ENCODE measurements around the gene CDH7. TPM values are rescaled to one million over a fixed set of nuclear protein-coding genes. Genes with fewer than 3 reads are reported as not detected.

Gene CDH7
- polyA plus RNA-seq, 2 donors: under 0.01 TPM; not detected in 1

GRCh38 chr18:65762556-65762955 is 11.7 kb downstream of the CDH7 start:
- no peaks in the 10 kb centered on the region for H3K36me3 ChIP-seq (ENCODE audit: control insufficient read depth in 2 of 2, insufficient read depth in 2 of 2, low read length in 1 of 2)
- H3K4me1 ChIP-seq (ENCODE audit: control insufficient read depth in 2 of 2, insufficient read depth in 2 of 2, low read length in 1 of 2): no peaks in the 10 kb centered on the region
- no peaks in the 10 kb centered on the region for H3K27me3 ChIP-seq (ENCODE audit: control insufficient read depth in 1 of 2, insufficient read depth in 2 of 2, low read length in 2 of 2)
- no peak overlapping the region for H3K27ac ChIP-seq (ENCODE audit: low read depth in 2 of 2, low read length in 1 of 2)
- H3K9me3 ChIP-seq (ENCODE audit: control insufficient read depth in 2 of 2, insufficient read depth in 1 of 2, low read depth in 1 of 2, low read length in 1 of 2): no peaks in the 10 kb centered on the region
- no peak overlapping the region for H3K4me3 ChIP-seq (ENCODE audit: low read depth in 1 of 2, low read length in 2 of 2)
- WGBS, 2 donors: 61 to 75% methylated on average over 2 of the region's 2 CpGs

DNA sequence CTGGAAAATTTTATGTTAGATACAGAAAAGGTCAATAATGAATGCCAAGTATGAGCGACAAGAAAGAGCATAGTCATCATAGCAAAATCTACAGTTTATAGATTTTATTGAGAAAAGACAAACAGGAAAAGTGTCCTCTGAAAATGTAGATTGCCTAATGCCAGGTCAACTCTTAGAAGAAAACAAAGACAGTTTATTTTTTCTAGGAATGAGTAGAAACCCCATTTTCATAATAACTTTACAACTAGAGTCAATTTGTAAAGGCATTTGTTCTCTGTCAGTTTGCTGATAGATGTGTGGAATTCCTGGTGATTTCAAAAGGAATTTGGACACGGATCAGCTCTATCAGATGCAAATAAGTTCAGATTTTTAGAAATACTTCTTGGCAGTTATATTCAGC is 16.6 kb downstream of the CDH7 start:
- no peaks in the 10 kb centered on the region for H3K36me3 ChIP-seq (ENCODE audit: control insufficient read depth in 2 of 2, insufficient read depth in 2 of 2, low read length in 1 of 2)
- H3K27me3 ChIP-seq (ENCODE audit: control insufficient read depth in 1 of 2, insufficient read depth in 2 of 2, low read length in 2 of 2): no peaks in the 10 kb centered on the region
- no peaks in the 10 kb centered on the region for H3K4me1 ChIP-seq (ENCODE audit: control insufficient read depth in 2 of 2, insufficient read depth in 2 of 2, low read length in 1 of 2)
- H3K4me3 ChIP-seq (ENCODE audit: low read depth in 1 of 2, low read length in 2 of 2): no peak overlapping the region
- 50 to 66% methylated on average over 2 of the region's 2 CpGs for WGBS, 2 donors
- no peaks in the 10 kb centered on the region for H3K9me3 ChIP-seq (ENCODE audit: control insufficient read depth in 2 of 2, insufficient read depth in 1 of 2, low read depth in 1 of 2, low read length in 1 of 2)
- no peak overlapping the region for H3K27ac ChIP-seq (ENCODE audit: low read depth in 2 of 2, low read length in 1 of 2)

- no peaks in the 10 kb centered on the region for H3K4me1 ChIP-seq (ENCODE audit: control insufficient read depth in 2 of 2, insufficient read depth in 2 of 2, low read length in 1 of 2)
- no peak overlapping the region for H3K27ac ChIP-seq (ENCODE audit: low read depth in 2 of 2, low read length in 1 of 2)
- H3K36me3 ChIP-seq (ENCODE audit: control insufficient read depth in 2 of 2, insufficient read depth in 2 of 2, low read length in 1 of 2): no peaks in the 10 kb centered on the region
- H3K9me3 ChIP-seq (ENCODE audit: control insufficient read depth in 2 of 2, insufficient read depth in 1 of 2, low read depth in 1 of 2, low read length in 1 of 2): no peaks in the 10 kb centered on the region
- 81 to 83% methylated on average over 15 of the region's 15 CpGs for WGBS, 2 donors
- no peak overlapping the region for H3K4me3 ChIP-seq (ENCODE audit: low read depth in 1 of 2, low read length in 2 of 2)
- no peaks in the 10 kb centered on the region for H3K27me3 ChIP-seq (ENCODE audit: control insufficient read depth in 1 of 2, insufficient read depth in 2 of 2, low read length in 2 of 2)
Measured at GRCh38 chr18:65768120-65768778, 17.4 kb downstream of the CDH7 start.

DNA sequence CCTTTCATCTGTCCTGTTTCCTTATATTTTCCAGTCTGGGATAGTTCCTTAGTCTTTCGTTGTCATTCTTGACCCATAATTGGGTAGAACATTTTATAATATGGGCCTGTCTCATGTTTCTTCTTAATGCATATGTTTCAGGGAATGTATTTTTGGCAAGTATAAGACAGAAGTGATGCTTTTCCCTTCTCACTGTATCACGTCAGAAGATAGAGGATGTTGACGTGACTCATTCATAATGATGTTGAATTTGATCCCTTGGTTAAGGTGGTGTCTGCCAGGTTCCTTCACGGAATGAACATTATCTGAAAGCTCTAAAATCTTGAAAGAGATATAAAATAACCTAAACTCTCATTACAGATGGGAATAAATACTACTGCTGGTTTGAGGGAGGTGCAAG is 18.8 kb downstream of the CDH7 start:
- no peak overlapping the region for H3K27ac ChIP-seq (ENCODE audit: low read depth in 2 of 2, low read length in 1 of 2)
- H3K27me3 ChIP-seq (ENCODE audit: control insufficient read depth in 1 of 2, insufficient read depth in 2 of 2, low read length in 2 of 2): no peaks in the 10 kb centered on the region
- H3K4me1 ChIP-seq (ENCODE audit: control insufficient read depth in 2 of 2, insufficient read depth in 2 of 2, low read length in 1 of 2): no peaks in the 10 kb centered on the region
- WGBS, 2 donors: 76 to 78% methylated on average over 4 of the region's 4 CpGs
- H3K9me3 ChIP-seq (ENCODE audit: control insufficient read depth in 2 of 2, insufficient read depth in 1 of 2, low read depth in 1 of 2, low read length in 1 of 2): no peaks in the 10 kb centered on the region
- no peaks in the 10 kb centered on the region for H3K36me3 ChIP-seq (ENCODE audit: control insufficient read depth in 2 of 2, insufficient read depth in 2 of 2, low read length in 1 of 2)
- no peak overlapping the region for H3K4me3 ChIP-seq (ENCODE audit: low read depth in 1 of 2, low read length in 2 of 2)

DNA sequence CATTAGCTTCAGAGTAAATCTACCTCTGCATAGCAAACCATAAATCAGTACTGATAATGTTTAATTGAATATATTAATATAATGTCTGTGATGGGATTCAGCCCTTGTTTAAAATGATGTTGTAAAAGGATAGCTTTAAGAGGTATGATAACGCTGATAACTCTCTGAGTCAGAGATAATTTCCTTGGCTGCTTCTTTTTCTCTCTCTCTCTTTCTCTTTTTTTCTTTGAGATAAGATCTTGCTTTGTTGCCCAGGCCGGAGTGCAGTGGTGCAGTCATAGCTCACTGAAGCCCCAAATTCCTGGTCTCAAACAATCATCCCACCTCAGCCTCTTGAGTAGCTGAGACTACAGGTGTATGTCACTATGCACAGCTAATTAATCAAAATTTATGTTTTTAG is 35.7 kb downstream of the CDH7 start:
- H3K36me3 ChIP-seq (ENCODE audit: control insufficient read depth in 2 of 2, insufficient read depth in 2 of 2, low read length in 1 of 2): no peaks in the 10 kb centered on the region

DNA sequence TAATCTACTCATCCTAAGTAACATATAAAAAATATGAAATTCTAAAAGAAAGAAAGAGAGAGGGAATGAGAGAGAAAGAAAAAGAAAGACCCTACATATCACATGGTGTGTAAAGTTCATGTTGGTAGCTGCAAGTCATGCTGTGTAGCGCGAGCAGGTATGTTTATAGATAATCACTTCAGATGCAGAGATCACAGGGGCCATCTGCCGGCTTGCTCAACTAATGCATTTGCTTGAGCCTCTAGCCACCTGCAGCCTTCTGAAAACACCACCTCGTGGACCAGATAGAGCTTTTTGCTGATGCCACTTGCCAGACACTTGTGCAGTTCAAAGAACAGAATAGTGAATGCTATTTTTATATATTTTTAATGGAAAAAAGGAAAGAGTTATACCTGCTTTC is 37.6 kb downstream of the CDH7 start:
- no peaks in the 10 kb centered on the region for H3K27me3 ChIP-seq (ENCODE audit: control insufficient read depth in 1 of 2, insufficient read depth in 2 of 2, low read length in 2 of 2)

More for the DNA sequence above, 35.7 kb downstream of the CDH7 start:
- WGBS, 2 donors: 58 to 63% methylated on average over 2 of the region's 2 CpGs
- H3K4me3 ChIP-seq (ENCODE audit: low read depth in 1 of 2, low read length in 2 of 2): no peak overlapping the region
- H3K27ac ChIP-seq (ENCODE audit: low read depth in 2 of 2, low read length in 1 of 2): no peak overlapping the region
- H3K9me3 ChIP-seq (ENCODE audit: control insufficient read depth in 2 of 2, insufficient read depth in 1 of 2, low read depth in 1 of 2, low read length in 1 of 2): no peaks in the 10 kb centered on the region
- H3K4me1 ChIP-seq (ENCODE audit: control insufficient read depth in 2 of 2, insufficient read depth in 2 of 2, low read length in 1 of 2): no peaks in the 10 kb centered on the region
- no peaks in the 10 kb centered on the region for H3K27me3 ChIP-seq (ENCODE audit: control insufficient read depth in 1 of 2, insufficient read depth in 2 of 2, low read length in 2 of 2)

GRCh38 chr18:65790604-65791003 is 39.8 kb downstream of the CDH7 start:
- Histone ChIP-seq H3K36me3 (ENCODE audit: control insufficient read depth in 2 of 2, insufficient read depth in 2 of 2, low read length in 1 of 2) (no peaks in the 10 kb centered on the region), H3K9me3 (ENCODE audit: control insufficient read depth in 2 of 2, insufficient read depth in 1 of 2, low read depth in 1 of 2, low read length in 1 of 2) (no peaks in the 10 kb centered on the region), H3K27me3 (ENCODE audit: control insufficient read depth in 1 of 2, insufficient read depth in 2 of 2, low read length in 2 of 2) (no peaks in the 10 kb centered on the region), H3K4me1 (ENCODE audit: control insufficient read depth in 2 of 2, insufficient read depth in 2 of 2, low read length in 1 of 2) (no peaks in the 10 kb centered on the region), H3K4me3 (ENCODE audit: low read depth in 1 of 2, low read length in 2 of 2) (no peak overlapping the region), H3K27ac (ENCODE audit: low read depth in 2 of 2, low read length in 1 of 2) (no peak overlapping the region)
- WGBS, 2 donors: 82 to 91% methylated on average over 4 of the region's 4 CpGs

More for the DNA sequence above, 37.6 kb downstream of the CDH7 start:
- no peak overlapping the region for H3K27ac ChIP-seq (ENCODE audit: low read depth in 2 of 2, low read length in 1 of 2)
- H3K4me3 ChIP-seq (ENCODE audit: low read depth in 1 of 2, low read length in 2 of 2): no peak overlapping the region
- no peaks in the 10 kb centered on the region for H3K36me3 ChIP-seq (ENCODE audit: control insufficient read depth in 2 of 2, insufficient read depth in 2 of 2, low read length in 1 of 2)
- 36 to 52% methylated on average over 4 of the region's 4 CpGs for WGBS, 2 donors
- no peaks in the 10 kb centered on the region for H3K9me3 ChIP-seq (ENCODE audit: control insufficient read depth in 2 of 2, insufficient read depth in 1 of 2, low read depth in 1 of 2, low read length in 1 of 2)
- H3K4me1 ChIP-seq (ENCODE audit: control insufficient read depth in 2 of 2, insufficient read depth in 2 of 2, low read length in 1 of 2): no peaks in the 10 kb centered on the region

- Histone ChIP-seq H3K4me3 (ENCODE audit: low read depth in 1 of 2, low read length in 2 of 2) (no peak overlapping the region), H3K27ac (ENCODE audit: low read depth in 2 of 2, low read length in 1 of 2) (no peak overlapping the region), H3K9me3 (ENCODE audit: control insufficient read depth in 2 of 2, insufficient read depth in 1 of 2, low read depth in 1 of 2, low read length in 1 of 2) (no peaks in the 10 kb centered on the region), H3K27me3 (ENCODE audit: control insufficient read depth in 1 of 2, insufficient read depth in 2 of 2, low read length in 2 of 2) (no peaks in the 10 kb centered on the region), H3K36me3 (ENCODE audit: control insufficient read depth in 2 of 2, insufficient read depth in 2 of 2, low read length in 1 of 2) (no peaks in the 10 kb centered on the region), H3K4me1 (ENCODE audit: control insufficient read depth in 2 of 2, insufficient read depth in 2 of 2, low read length in 1 of 2) (no peaks in the 10 kb centered on the region)
- WGBS, 2 donors: 58 to 59% methylated on average over 4 of the region's 4 CpGs
Measured at GRCh38 chr18:65791719-65792118, 40.9 kb downstream of the CDH7 start.

DNA sequence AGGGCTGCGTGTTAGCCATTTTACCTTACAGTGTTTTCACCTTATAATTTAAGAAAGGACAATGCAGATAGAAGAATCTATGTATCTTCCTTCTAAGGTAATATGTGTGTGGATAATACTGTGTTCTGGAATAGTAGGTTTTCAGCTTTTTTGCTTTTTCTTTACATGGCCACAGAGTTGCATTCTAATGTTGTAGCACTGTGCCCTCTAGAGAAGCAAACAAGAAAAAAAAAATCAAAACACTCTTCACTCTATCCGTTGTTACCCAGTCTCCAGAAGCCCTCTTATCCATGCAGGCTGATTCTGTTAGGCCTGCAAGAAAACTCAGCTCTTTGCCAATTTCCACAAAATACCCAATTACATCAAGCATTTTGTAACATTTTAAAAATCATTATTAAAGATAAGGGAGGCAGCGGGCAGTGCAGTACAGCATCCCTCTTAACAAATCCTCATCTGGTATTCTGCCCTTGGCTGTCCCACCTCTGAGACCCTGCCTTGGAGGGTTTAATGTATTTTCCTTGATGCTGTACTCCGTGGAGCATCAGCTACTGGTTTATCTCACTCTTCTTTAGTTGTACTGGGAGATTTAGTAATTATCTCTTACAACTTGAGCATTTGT is 41.8 kb downstream of the CDH7 start:
- H3K9me3 ChIP-seq (ENCODE audit: control insufficient read depth in 2 of 2, insufficient read depth in 1 of 2, low read depth in 1 of 2, low read length in 1 of 2): no peaks in the 10 kb centered on the region
- no peaks in the 10 kb centered on the region for H3K27me3 ChIP-seq (ENCODE audit: control insufficient read depth in 1 of 2, insufficient read depth in 2 of 2, low read length in 2 of 2)
- H3K4me1 ChIP-seq (ENCODE audit: control insufficient read depth in 2 of 2, insufficient read depth in 2 of 2, low read length in 1 of 2): no peaks in the 10 kb centered on the region
- H3K27ac ChIP-seq (ENCODE audit: low read depth in 2 of 2, low read length in 1 of 2): no peak overlapping the region
- WGBS, 2 donors: 65 to 66% methylated on average over 4 of the region's 4 CpGs
- no peak overlapping the region for H3K4me3 ChIP-seq (ENCODE audit: low read depth in 1 of 2, low read length in 2 of 2)
- H3K36me3 ChIP-seq (ENCODE audit: control insufficient read depth in 2 of 2, insufficient read depth in 2 of 2, low read length in 1 of 2): no peaks in the 10 kb centered on the region

GRCh38 chr18:65808759-65809158 is 57.9 kb downstream of the CDH7 start:
- Histone ChIP-seq H3K4me3 (ENCODE audit: low read depth in 1 of 2, low read length in 2 of 2) (no peak overlapping the region), H3K27me3 (ENCODE audit: control insufficient read depth in 1 of 2, insufficient read depth in 2 of 2, low read length in 2 of 2) (no peaks in the 10 kb centered on the region), H3K4me1 (ENCODE audit: control insufficient read depth in 2 of 2, insufficient read depth in 2 of 2, low read length in 1 of 2) (no peaks in the 10 kb centered on the region), H3K27ac (ENCODE audit: low read depth in 2 of 2, low read length in 1 of 2) (no peak overlapping the region), H3K36me3 (ENCODE audit: control insufficient read depth in 2 of 2, insufficient read depth in 2 of 2, low read length in 1 of 2) (no peaks in the 10 kb centered on the region), H3K9me3 (ENCODE audit: control insufficient read depth in 2 of 2, insufficient read depth in 1 of 2, low read depth in 1 of 2, low read length in 1 of 2) (peaks cover 0 to 2% of the 10 kb centered on the region in 2 donors)
- WGBS, 2 donors: 65% methylated on average over 6 of the region's 6 CpGs

All from esophagus (tissue), 2 donors.